Naive thymus-derived CD4-positive, alpha-beta T cell (primary cell): Measurements from ENCODE around the gene CFAP74. TPM values are rescaled to one million over a fixed set of nuclear protein-coding genes. Genes with fewer than 3 reads are reported as not detected.

Source experiments
- ATAC-seq: fragments of 150-1000 bp; cut with Tn5 transposase; 2 replicates; pipeline ENCODE4 v1.10.0; 2021; ENCODE audit warnings: mild to moderate bottlenecking, moderate library complexity
- CTCF ChIA-PET: fragments of 350-600 bp; sonication (Branson Sonifier 250); formaldehyde crosslinking; loops from one replicate; lab custom pipeline; 2021; ENCODE audit warnings: antibody characterized with exemption; lab: Charles Lee
- POLR2A ChIA-PET: fragments of 350-600 bp; sonication (Branson Sonifier 250); formaldehyde crosslinking; loops from one replicate; lab custom pipeline; 2021; ENCODE audit warnings: antibody characterized with exemption, inconsistent platforms; lab: Charles Lee
- DNase-seq, 9 donors: peaks; one replicate each; pipeline versions ENCODE4 v3.0.0 to v3.0.0-alpha.2; 2020 to 2022; ENCODE audit warnings: mixed read lengths in 1 of 9
- H3K27ac ChIP-seq: one replicate; pipeline ENCODE4 v1.7.0; 2013; ENCODE audit warnings: mild to moderate bottlenecking, low read depth, low read length, moderate library complexity
- H3K27me3 ChIP-seq, 2 donors: one replicate each; pipeline ENCODE4 v1.7.0; 2013; ENCODE audit warnings: low read length in 2 of 2, mild to moderate bottlenecking in 2 of 2, moderate library complexity in 2 of 2; ENCODE audit not compliant: control insufficient read depth in 2 of 2, insufficient read depth in 2 of 2
- H3K36me3 ChIP-seq, 3 experiments: 1 replicate in 2 of 3; 2 replicates in 1 of 3; pipeline ENCODE4 v1.7.0; 2013; ENCODE audit warnings: low read length in 3 of 3, mild to moderate bottlenecking in 3 of 3, moderate library complexity in 1 of 3; ENCODE audit not compliant: insufficient read depth in 3 of 3, control insufficient read depth in 2 of 3
- H3K4me1 ChIP-seq, 2 donors: one replicate each; pipeline ENCODE4 v1.7.0; 2013; ENCODE audit warnings: low read length in 2 of 2, mild to moderate bottlenecking in 2 of 2, moderate library complexity in 1 of 2; ENCODE audit not compliant: control insufficient read depth in 2 of 2, insufficient read depth in 2 of 2
- H3K4me3 ChIP-seq: 2 replicates; pipeline ENCODE4 v1.7.0; 2013; ENCODE audit warnings: mild to moderate bottlenecking, low read length
- H3K9me3 ChIP-seq, 3 experiments: 1 replicate in 2 of 3; 2 replicates in 1 of 3; pipeline ENCODE4 v1.7.0; 2013; ENCODE audit warnings: low read length in 3 of 3; ENCODE audit not compliant: control insufficient read depth in 2 of 3
- H3K27ac Mint-ChIP-seq, 9 donors: one replicate each; pipeline ENCODE4 v1.8.0; 2020 to 2022; ENCODE audit warnings: mixed read lengths in 9 of 9, mild to moderate bottlenecking in 8 of 9, moderate library complexity in 5 of 9, inconsistent platforms in 2 of 9
- H3K27me3 Mint-ChIP-seq, 5 donors: one replicate each; pipeline ENCODE4 v1.8.0; 2021 to 2022; ENCODE audit warnings: mixed read lengths in 5 of 5, mild to moderate bottlenecking in 1 of 5
- H3K36me3 Mint-ChIP-seq, 5 donors: one replicate each; pipeline ENCODE4 v1.8.0; 2020 to 2022; ENCODE audit warnings: mixed read lengths in 5 of 5, mild to moderate bottlenecking in 3 of 5, inconsistent platforms in 1 of 5
- H3K4me1 Mint-ChIP-seq, 7 donors: one replicate each; pipeline ENCODE4 v1.8.0; 2020 to 2022; ENCODE audit warnings: mixed read lengths in 7 of 7, mild to moderate bottlenecking in 3 of 7, inconsistent platforms in 1 of 7
- H3K4me3 Mint-ChIP-seq, 10 donors: one replicate each; pipeline ENCODE4 v1.8.0; 2020 to 2022; ENCODE audit warnings: mild to moderate bottlenecking in 10 of 10, mixed read lengths in 10 of 10, moderate library complexity in 6 of 10, inconsistent platforms in 2 of 10
- H3K9me3 Mint-ChIP-seq, 11 donors: one replicate each; pipeline ENCODE4 v1.8.0; 2020 to 2022; ENCODE audit warnings: mixed read lengths in 11 of 11, mild to moderate bottlenecking in 4 of 11, inconsistent platforms in 1 of 11, moderate library complexity in 1 of 11
- intact Hi-C, 2 donors: fragments of 100-400 bp; cut with micrococcal nuclease; formaldehyde crosslinking; loops; one replicate each; pipeline ENCODE4 v1.15.1; 2023
- polyA plus RNA-seq, 2 donors: library from polyadenylated mRNA; unstranded; fragments of 300-500 nt; fragmentation: Illumina TruSeq; gene quantifications; one replicate each; pipeline ENCODE4 v1.2.3, GENCODE V29; 2021
- total RNA-seq, 6 experiments: library from RNA in 5 of 6; stranded (reverse) in 5 of 6; gene quantifications; 1 replicate in 5 of 6; 2 replicates in 1 of 6; pipeline ENCODE4 v1.2.3 and lab custom pipeline; 2021 to 2026

Gene CFAP74
- total and polyA plus RNA-seq, 7 experiments from 2014 or later, result not detected

DNA sequence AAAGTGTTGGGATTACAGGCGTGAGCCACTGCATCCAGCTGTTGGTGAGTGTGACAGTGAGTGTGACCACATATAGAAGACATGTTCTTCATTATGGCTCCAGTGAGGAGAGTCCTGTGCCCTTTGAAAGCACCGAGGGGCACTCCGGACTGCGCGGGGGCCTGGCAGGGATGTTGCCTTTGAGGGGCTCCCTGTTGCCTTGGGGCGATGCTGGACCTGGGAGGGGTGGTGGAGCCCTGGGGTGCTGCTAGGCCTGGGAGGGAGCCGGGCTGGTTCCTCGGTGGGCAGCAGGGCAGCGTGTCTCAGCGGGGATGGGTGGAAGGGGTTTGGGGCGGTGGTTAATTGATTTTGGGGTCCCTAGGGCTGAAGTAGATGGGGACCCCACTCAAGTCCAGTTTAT is 25.5 kb downstream of the CFAP74 start:
- peaks cover 0 to 2% (median 0%) of the 10 kb centered on the region in 7 donors for H3K4me1 Mint-ChIP-seq
- H3K36me3 ChIP-seq, result no peaks in the 10 kb centered on the region

DNA sequence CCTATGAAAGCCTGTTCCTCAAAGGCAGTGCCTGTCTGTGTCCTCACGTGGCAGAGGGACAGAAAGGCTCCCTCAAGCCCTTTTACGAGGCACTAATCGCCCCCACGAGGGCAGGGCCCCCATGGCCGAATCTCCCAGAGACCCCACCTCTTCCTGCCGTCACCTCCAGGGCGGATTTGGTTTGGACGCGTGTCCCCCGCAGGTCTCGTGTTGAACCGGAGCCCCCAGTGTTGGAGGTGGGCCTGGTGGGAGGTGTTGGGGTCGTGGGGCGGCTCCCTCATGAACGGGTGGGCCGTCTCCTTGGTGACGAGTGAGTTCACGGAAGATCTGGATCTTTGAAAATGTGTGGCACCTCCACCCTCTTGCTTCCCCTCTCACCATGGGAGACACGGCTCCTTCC is 27.6 kb downstream of the CFAP74 start:
- no peaks in the 10 kb centered on the region for H3K9me3 ChIP-seq
- no peak overlapping the region for H3K4me3 ChIP-seq
- H3K36me3 ChIP-seq, result no peaks in the 10 kb centered on the region
- CTCF ChIA-PET, result no interaction called here
- ATAC-seq (no peak), DNase-seq (no peak)
- no peak overlapping the region for H3K4me3 Mint-ChIP-seq
- H3K4me1 ChIP-seq, result no peaks in the 10 kb centered on the region
- H3K27ac Mint-ChIP-seq, result no peak overlapping the region
- H3K4me1 Mint-ChIP-seq, result peaks cover 0 to 2% (median 0%) of the 10 kb centered on the region in 7 donors
- no peaks in the 10 kb centered on the region for H3K27me3 ChIP-seq
- no peak overlapping the region for H3K27ac ChIP-seq
- H3K36me3 Mint-ChIP-seq, result peaks cover 0 to 7% (median 0%) of the 10 kb centered on the region in 5 donors
- POLR2A ChIA-PET, result no interaction called here
- intact Hi-C loops, result no loop called here
- H3K27me3 Mint-ChIP-seq, result peaks cover 0 to 21% (median 0%) of the 10 kb centered on the region in 5 donors
- H3K9me3 Mint-ChIP-seq, result peaks cover 0 to 18% (median 0%) of the 10 kb centered on the region in 11 donors

More for the DNA sequence above, 25.5 kb downstream of the CFAP74 start:
- Mint-ChIP-seq H3K36me3 (peaks cover 0 to 7% (median 0%) of the 10 kb centered on the region in 5 donors), H3K4me3 (no peak overlapping the region), H3K27me3 (peaks cover 0 to 19% (median 0%) of the 10 kb centered on the region in 5 donors), H3K27ac (no peak overlapping the region), H3K9me3 (peaks cover 0 to 12% (median 0%) of the 10 kb centered on the region in 11 donors)
- H3K27ac ChIP-seq, result no peak overlapping the region
- H3K4me1 ChIP-seq, result no peaks in the 10 kb centered on the region
- no peak for DNase-seq
- no peak overlapping the region for H3K4me3 ChIP-seq
- H3K27me3 ChIP-seq, result no peaks in the 10 kb centered on the region
- intact Hi-C loops, result no loop called here
- H3K9me3 ChIP-seq, result no peaks in the 10 kb centered on the region
- no peak for ATAC-seq
- ChIA-PET POLR2A (no interaction called here), CTCF (no interaction called here)

DNA sequence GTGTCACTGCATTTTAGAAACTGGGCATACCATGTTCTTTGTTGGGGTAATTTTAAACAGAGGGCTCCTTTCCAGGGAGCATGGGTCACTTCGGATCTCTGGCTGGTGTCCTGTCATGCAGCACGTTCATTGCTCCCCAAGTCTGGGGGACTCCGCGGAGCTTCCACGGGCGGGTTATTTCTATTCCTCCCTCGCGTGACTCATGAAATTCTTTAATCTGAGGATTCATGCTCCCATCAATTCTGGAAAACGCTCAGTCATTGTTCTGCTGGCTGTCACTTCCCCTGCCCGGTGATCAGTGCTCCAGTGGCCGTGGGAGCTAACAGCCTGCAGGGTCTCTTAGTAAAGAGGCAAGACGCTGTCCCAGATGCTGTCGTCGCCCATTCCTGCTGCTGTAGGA is 28.1 kb downstream of the CFAP74 start:
- DNase-seq (no peak), ATAC-seq (no peak)
- Mint-ChIP-seq H3K4me3 (no peak overlapping the region), H3K4me1 (peaks cover 0 to 2% (median 0%) of the 10 kb centered on the region in 7 donors), H3K36me3 (peaks cover 0 to 7% (median 0%) of the 10 kb centered on the region in 5 donors), H3K9me3 (peaks cover 0 to 21% (median 0%) of the 10 kb centered on the region in 11 donors), H3K27ac (no peak overlapping the region), H3K27me3 (peaks cover 0 to 21% (median 0%) of the 10 kb centered on the region in 5 donors)
- Histone ChIP-seq H3K36me3 (no peaks in the 10 kb centered on the region), H3K27ac (no peak overlapping the region), H3K9me3 (no peaks in the 10 kb centered on the region), H3K4me3 (no peak overlapping the region), H3K4me1 (no peaks in the 10 kb centered on the region), H3K27me3 (no peaks in the 10 kb centered on the region)
- CTCF ChIA-PET, result no interaction called here
- POLR2A ChIA-PET, result no interaction called here
- intact Hi-C loops, result no loop called here

DNA sequence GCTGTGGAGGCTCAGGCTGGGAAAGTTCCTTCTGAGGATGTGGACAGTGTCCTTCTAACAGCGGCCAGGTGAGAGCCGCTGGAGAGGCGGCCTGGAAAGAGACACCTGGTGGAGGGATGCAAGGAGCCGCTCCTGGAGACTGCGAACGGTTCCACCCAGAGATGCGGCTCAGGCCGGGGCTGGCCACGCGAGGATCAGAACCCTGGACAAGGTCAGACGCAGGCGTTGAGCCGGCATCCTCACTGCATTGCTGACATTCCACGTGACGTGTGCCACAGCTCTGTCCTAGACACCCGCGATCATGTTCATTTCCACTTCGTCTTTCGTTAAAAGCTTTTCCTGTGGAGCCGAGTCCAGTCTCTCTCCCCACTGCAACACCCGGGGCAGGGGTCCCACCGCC is 28.8 kb downstream of the CFAP74 start:
- Mint-ChIP-seq H3K4me1 (peaks cover 0 to 2% (median 0%) of the 10 kb centered on the region in 7 donors), H3K27me3 (peaks cover 0 to 21% (median 0%) of the 10 kb centered on the region in 5 donors), H3K27ac (no peak overlapping the region), H3K9me3 (peaks cover 0 to 21% (median 0%) of the 10 kb centered on the region in 11 donors), H3K36me3 (peaks cover 0 to 7% (median 0%) of the 10 kb centered on the region in 5 donors), H3K4me3 (no peak overlapping the region)
- Histone ChIP-seq H3K4me1 (no peaks in the 10 kb centered on the region), H3K9me3 (no peaks in the 10 kb centered on the region), H3K27ac (no peak overlapping the region), H3K4me3 (no peak overlapping the region), H3K27me3 (no peaks in the 10 kb centered on the region), H3K36me3 (no peaks in the 10 kb centered on the region)
- ATAC-seq, result no peak
- CTCF ChIA-PET, result no interaction called here
- DNase-seq, result no peak
- POLR2A ChIA-PET, result no interaction called here
- intact Hi-C loops, result no loop called here

DNA sequence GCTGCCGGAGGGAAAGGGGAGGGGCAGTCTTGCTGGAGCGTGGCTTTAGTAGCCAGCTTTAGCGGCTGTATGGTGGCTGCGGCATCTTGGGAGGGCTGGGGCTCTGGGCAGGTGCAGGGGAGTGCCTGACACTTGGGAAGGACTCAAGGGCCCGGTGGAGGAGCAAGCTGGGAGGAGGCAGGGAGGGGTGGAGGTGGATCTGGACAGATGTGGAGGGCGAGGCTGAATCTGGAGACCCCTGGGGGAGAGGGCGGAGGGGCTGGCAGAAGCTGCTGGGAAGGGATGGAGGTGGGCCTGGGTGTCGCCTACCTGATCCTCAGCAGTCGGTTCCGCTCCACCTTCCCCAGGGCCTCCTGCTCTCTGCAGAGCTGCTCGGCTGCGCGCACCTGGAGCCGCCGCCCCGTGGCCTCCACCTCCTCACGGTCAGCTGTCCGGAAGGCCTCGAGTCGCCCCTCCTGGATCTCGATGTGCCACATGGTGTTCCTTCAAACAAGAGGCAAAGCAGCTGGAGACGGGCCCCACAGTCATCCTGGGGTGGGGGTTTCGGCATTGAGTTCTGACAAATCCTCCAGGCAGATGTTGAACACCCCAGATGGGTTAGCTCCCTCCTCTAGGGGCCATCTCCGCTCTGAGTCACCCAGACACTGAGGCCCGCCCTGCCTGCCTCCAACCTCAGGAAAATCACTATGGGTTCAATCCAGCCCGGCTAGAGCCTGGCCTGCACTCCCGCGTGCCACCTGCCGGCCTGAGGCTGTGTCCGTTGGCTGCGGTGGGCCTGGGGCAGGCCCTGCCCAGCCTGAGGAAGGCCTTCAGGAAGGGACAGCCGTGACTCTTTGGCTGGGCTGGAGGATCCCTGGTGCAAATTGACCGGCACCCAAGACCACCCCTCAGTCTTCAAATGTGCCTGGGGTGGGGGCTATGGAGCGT is 29.6 kb downstream of the CFAP74 start:
- ATAC-seq (no peak), DNase-seq (no peak)
- Histone ChIP-seq H3K27me3 (no peaks in the 10 kb centered on the region), H3K4me1 (no peaks in the 10 kb centered on the region), H3K36me3 (no peaks in the 10 kb centered on the region), H3K27ac (no peak overlapping the region), H3K4me3 (no peak overlapping the region), H3K9me3 (no peaks in the 10 kb centered on the region)
- POLR2A ChIA-PET, result no interaction called here
- H3K4me1 Mint-ChIP-seq, result peaks cover 0 to 2% (median 0%) of the 10 kb centered on the region in 7 donors
- peaks cover 0 to 21% (median 0%) of the 10 kb centered on the region in 5 donors for H3K27me3 Mint-ChIP-seq
- no peak overlapping the region for H3K27ac Mint-ChIP-seq
- CTCF ChIA-PET, result no interaction called here
- no peak overlapping the region for H3K4me3 Mint-ChIP-seq
- H3K36me3 Mint-ChIP-seq, result peaks cover 0 to 4% (median 0%) of the 10 kb centered on the region in 5 donors
- peaks cover 0 to 13% (median 0%) of the 10 kb centered on the region in 11 donors for H3K9me3 Mint-ChIP-seq
- intact Hi-C loops, result no loop called here

DNA sequence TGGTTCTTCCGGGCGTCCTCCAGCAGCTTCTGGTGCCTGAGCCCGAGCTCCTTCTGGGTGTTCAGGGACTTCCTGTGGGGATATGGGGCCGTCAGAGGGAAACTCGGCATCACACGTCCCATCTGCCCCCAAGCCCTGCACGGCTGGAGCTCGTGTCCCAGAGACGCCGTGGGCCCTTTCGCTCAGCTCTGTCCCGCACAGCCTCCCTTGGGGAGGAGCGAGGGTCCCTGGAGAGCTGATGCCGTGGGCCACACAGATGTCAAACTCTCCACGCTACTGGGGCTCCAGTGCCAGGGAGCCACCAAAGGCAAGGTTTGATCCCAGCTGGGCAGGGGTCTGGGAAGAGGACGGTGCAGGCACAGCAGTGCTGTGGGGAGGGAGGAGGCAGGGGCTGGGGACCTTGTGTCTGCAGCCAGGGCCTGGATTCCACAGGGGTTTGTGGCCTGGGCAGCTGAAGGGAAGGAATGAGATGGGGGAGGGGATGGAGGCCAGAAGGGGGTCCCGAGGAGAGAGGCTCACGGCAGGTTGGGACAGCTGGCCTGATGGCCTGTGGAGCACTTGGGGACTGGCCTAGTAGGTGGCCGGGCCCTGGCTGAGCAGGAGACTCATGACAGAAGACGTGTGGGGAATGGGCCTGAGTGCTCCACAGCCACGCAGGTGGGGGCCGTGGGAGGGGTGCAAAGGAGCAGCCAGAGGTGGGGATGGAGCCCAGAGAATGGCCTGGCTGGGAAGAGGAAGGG is 30.4 kb downstream of the CFAP74 start:
- peaks cover 0 to 21% (median 0%) of the 10 kb centered on the region in 5 donors for H3K27me3 Mint-ChIP-seq
- ATAC-seq (no peak), DNase-seq (no peak)
- Histone ChIP-seq H3K4me3 (no peak overlapping the region), H3K27ac (no peak overlapping the region), H3K36me3 (no peaks in the 10 kb centered on the region), H3K4me1 (no peaks in the 10 kb centered on the region), H3K9me3 (no peaks in the 10 kb centered on the region), H3K27me3 (no peaks in the 10 kb centered on the region)
- H3K4me3 Mint-ChIP-seq, result no peak overlapping the region
- H3K36me3 Mint-ChIP-seq, result no peaks in the 10 kb centered on the region
- H3K9me3 Mint-ChIP-seq, result peaks cover 0 to 9% (median 0%) of the 10 kb centered on the region in 11 donors
- H3K27ac Mint-ChIP-seq, result peak overlapping the region in 1 of 9 donors; percentile 29
- ChIA-PET POLR2A (no interaction called here), CTCF (no interaction called here)
- no peaks in the 10 kb centered on the region for H3K4me1 Mint-ChIP-seq
- intact Hi-C loops, result no loop called here
